ENCODE measurements around the gene KCTD19.

DNA sequence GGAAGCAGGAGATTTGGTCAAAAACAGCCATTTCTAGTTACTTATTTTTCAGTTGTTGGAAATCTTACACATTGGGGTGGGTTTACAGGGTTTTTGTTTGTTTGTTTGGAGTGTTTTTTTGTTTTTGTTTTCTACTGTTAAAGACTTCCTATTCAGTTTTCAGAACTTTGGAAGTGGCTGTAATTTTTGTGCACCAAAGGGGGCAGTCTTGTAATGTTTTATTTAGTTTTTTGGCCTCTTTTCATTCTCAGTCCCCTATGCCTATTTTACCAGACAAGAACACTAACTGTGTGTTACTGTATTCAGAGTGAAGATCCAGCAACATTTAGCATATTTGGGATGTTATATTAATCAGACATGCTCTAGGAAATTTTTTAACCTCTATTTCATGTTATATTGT is 46.1 kb upstream of the KCTD19 start:
- TF ChIP-seq, protein P1, sequence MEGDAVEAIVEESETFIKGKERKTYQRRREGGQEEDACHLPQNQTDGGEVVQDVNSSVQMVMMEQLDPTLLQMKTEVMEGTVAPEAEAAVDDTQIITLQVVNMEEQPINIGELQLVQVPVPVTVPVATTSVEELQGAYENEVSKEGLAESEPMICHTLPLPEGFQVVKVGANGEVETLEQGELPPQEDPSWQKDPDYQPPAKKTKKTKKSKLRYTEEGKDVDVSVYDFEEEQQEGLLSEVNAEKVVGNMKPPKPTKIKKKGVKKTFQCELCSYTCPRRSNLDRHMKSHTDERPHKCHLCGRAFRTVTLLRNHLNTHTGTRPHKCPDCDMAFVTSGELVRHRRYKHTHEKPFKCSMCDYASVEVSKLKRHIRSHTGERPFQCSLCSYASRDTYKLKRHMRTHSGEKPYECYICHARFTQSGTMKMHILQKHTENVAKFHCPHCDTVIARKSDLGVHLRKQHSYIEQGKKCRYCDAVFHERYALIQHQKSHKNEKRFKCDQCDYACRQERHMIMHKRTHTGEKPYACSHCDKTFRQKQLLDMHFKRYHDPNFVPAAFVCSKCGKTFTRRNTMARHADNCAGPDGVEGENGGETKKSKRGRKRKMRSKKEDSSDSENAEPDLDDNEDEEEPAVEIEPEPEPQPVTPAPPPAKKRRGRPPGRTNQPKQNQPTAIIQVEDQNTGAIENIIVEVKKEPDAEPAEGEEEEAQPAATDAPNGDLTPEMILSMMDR (IDR thresholded peaks at IDR 0.05): peak in 2 of 4 experiments; percentile 36 to 53
- no peak for TF ChIP-seq POLR2A (IDR thresholded peaks at IDR 0.05)

Measured in prostate gland (tissue), 2 donors.